H9 (cell line): ENCODE results near the gene CTDSP2. TPM values are rescaled to one million over a fixed set of nuclear protein-coding genes. Genes with fewer than 3 reads are reported as not detected.

Source experiments
- DNase-seq: peaks from one replicate; pipeline ENCODE4 v3.0.0-alpha.2; 2017
- H2AFZ ChIP-seq: one replicate; pipeline ENCODE4 v1.6.1; 2013; ENCODE audit warnings: mild to moderate bottlenecking, low read length, control low read depth, moderate library complexity
- H2AK5ac ChIP-seq: 2 replicates; pipeline ENCODE4 v1.6.1; 2013; ENCODE audit warnings: low read length, control low read depth, mixed read lengths; ENCODE audit not compliant: insufficient read length
- H2BK120ac ChIP-seq: one replicate; pipeline ENCODE4 v1.6.1; 2013; ENCODE audit warnings: low read depth, mild to moderate bottlenecking, low read length, control low read depth, inconsistent platforms; ENCODE audit not compliant: poor library complexity, severe bottlenecking
- H2BK12ac ChIP-seq: 2 replicates; pipeline ENCODE4 v1.6.1; 2013; ENCODE audit warnings: low read length, control low read depth, mixed read lengths, low read depth; ENCODE audit not compliant: insufficient read length
- H2BK15ac ChIP-seq: 2 replicates; pipeline ENCODE4 v1.6.1; 2013; ENCODE audit warnings: low read depth, low read length, control low read depth
- H2BK20ac ChIP-seq: one replicate; pipeline ENCODE4 v1.6.1; 2013; ENCODE audit warnings: low read depth, mild to moderate bottlenecking, low read length, control low read depth, inconsistent platforms; ENCODE audit not compliant: poor library complexity, severe bottlenecking
- H2BK5ac ChIP-seq: 2 replicates; pipeline ENCODE4 v1.6.1; 2013; ENCODE audit warnings: low read length, control low read depth, mixed read lengths; ENCODE audit not compliant: insufficient read length
- H3K14ac ChIP-seq: 2 replicates; pipeline ENCODE4 v1.6.1; 2013; ENCODE audit warnings: low read length, control low read depth; ENCODE audit not compliant: insufficient read depth
- H3K18ac ChIP-seq: 2 replicates; pipeline ENCODE4 v1.6.1; 2013; ENCODE audit warnings: low read depth, mild to moderate bottlenecking, mixed read lengths, low read length, control low read depth; ENCODE audit not compliant: insufficient read length
- H3K23ac ChIP-seq: 2 replicates; pipeline ENCODE4 v1.6.1; 2013; ENCODE audit warnings: low read length, control low read depth, mixed read lengths, low read depth; ENCODE audit not compliant: insufficient read length
- H3K23me2 ChIP-seq: 2 replicates; pipeline ENCODE4 v1.6.1; 2013; ENCODE audit warnings: low read depth, mild to moderate bottlenecking, mixed read lengths, low read length, control low read depth; ENCODE audit not compliant: insufficient read length, poor library complexity, severe bottlenecking
- H3K27ac ChIP-seq: 2 replicates; pipeline ENCODE4 v1.5.1; 2013; ENCODE audit warnings: low read length, control low read depth, mixed read lengths, low read depth; ENCODE audit not compliant: insufficient read length
- H3K27me3 ChIP-seq: 2 replicates; pipeline ENCODE4 v1.6.1; 2013; ENCODE audit warnings: low read length, control low read depth, inconsistent platforms; ENCODE audit not compliant: insufficient read depth
- H3K4ac ChIP-seq: 2 replicates; pipeline ENCODE4 v1.6.1; 2013; ENCODE audit warnings: low read depth, mild to moderate bottlenecking, control low read depth, inconsistent platforms, low read length, moderate library complexity
- H3K4me1 ChIP-seq: 2 replicates; pipeline ENCODE4 v1.6.1; 2013; ENCODE audit warnings: low read length, control low read depth, inconsistent platforms; ENCODE audit not compliant: insufficient read depth
- H3K4me2 ChIP-seq: 2 replicates; pipeline ENCODE4 v1.6.1; 2013; ENCODE audit warnings: low read length, control low read depth, mixed read lengths; ENCODE audit not compliant: insufficient read length, insufficient read depth
- H3K56ac ChIP-seq: 2 replicates; pipeline ENCODE4 v1.6.1; 2013; ENCODE audit warnings: low read depth, mild to moderate bottlenecking, mixed read lengths, low read length, control low read depth; ENCODE audit not compliant: insufficient read length
- H3K79me1 ChIP-seq: 2 replicates; pipeline ENCODE4 v1.6.1; 2013; ENCODE audit warnings: low read depth, mild to moderate bottlenecking, moderate library complexity, low read length, control low read depth, inconsistent platforms; ENCODE audit not compliant: insufficient read depth, poor library complexity, severe bottlenecking
- H3K79me2 ChIP-seq: 2 replicates; pipeline ENCODE4 v1.6.1; 2013; ENCODE audit warnings: low read length, control low read depth, inconsistent platforms; ENCODE audit not compliant: insufficient read depth
- H3K9ac ChIP-seq: 2 replicates; pipeline ENCODE4 v1.6.1; 2013; ENCODE audit warnings: low read length, control low read depth, mixed read lengths; ENCODE audit not compliant: insufficient read length; ENCODE audit errors: extremely low read depth
- H3K9me3 ChIP-seq: one replicate; pipeline ENCODE4 v1.6.1; 2013; ENCODE audit warnings: low read depth, low read length, inconsistent platforms; ENCODE audit not compliant: control insufficient read depth
- H3T11ph ChIP-seq: one replicate; pipeline ENCODE4 v1.6.1; 2013; ENCODE audit warnings: mild to moderate bottlenecking, low read length, control low read depth, inconsistent platforms
- H4K20me1 ChIP-seq: one replicate; pipeline ENCODE4 v1.6.1; 2013; ENCODE audit not compliant: control insufficient read depth, insufficient read length, insufficient read depth
- H4K5ac ChIP-seq: 2 replicates; pipeline ENCODE4 v1.6.1; 2013; ENCODE audit warnings: low read depth, mild to moderate bottlenecking, mixed read lengths, low read length, control low read depth; ENCODE audit not compliant: insufficient read length
- H4K8ac ChIP-seq: replicated peaks from 2 replicates; pipeline ENCODE4 v1.6.1; 2013; ENCODE audit warnings: low read length, control low read depth, mixed read lengths, low read depth; ENCODE audit not compliant: insufficient read length
- H4K91ac ChIP-seq: 2 replicates; pipeline ENCODE4 v1.6.1; 2013; ENCODE audit warnings: low read depth, mild to moderate bottlenecking, moderate library complexity, mixed read lengths, low read length, control low read depth; ENCODE audit not compliant: insufficient read length
- H3K27ac Mint-ChIP-seq, 3 experiments: 2 replicates in 2 of 3; 3 replicates in 1 of 3; pipeline ENCODE4 v1.8.0; 2020 to 2021; ENCODE audit warnings: mixed read lengths in 3 of 3, mild to moderate bottlenecking in 1 of 3, moderate library complexity in 1 of 3
- H3K27me3 Mint-ChIP-seq: 2 replicates; pipeline ENCODE4 v1.8.0; 2021; ENCODE audit warnings: low read depth, mild to moderate bottlenecking, moderate library complexity, mixed read lengths
- H3K36me3 Mint-ChIP-seq, 3 experiments: 2 replicates in 2 of 3; 3 replicates in 1 of 3; pipeline ENCODE4 v1.8.0; 2020 to 2021; ENCODE audit warnings: low read depth in 3 of 3, mixed read lengths in 3 of 3; ENCODE audit not compliant: insufficient read depth in 1 of 3
- H3K4me1 Mint-ChIP-seq, 2 experiments: 2 replicates each; pipeline ENCODE4 v1.8.0; 2020; ENCODE audit warnings: mixed read lengths in 2 of 2
- H3K4me3 Mint-ChIP-seq, 2 experiments: 2 replicates in 1 of 2; 3 replicates in 1 of 2; pipeline ENCODE4 v1.8.0; 2020 to 2021; ENCODE audit warnings: mild to moderate bottlenecking in 2 of 2, mixed read lengths in 2 of 2, moderate library complexity in 1 of 2
- H3K9me3 Mint-ChIP-seq, 2 experiments: 2 replicates in 1 of 2; 3 replicates in 1 of 2; pipeline ENCODE4 v1.8.0; 2020; ENCODE audit warnings: mild to moderate bottlenecking in 2 of 2, mixed read lengths in 2 of 2, moderate library complexity in 1 of 2
- WGBS: extraction: QIAGEN DNeasy Blood & Tissue Kit; methylation state at CpG from one replicate; pipeline ENCODE4 v1.1.7; 2013; ENCODE audit warnings: missing lambda C conversion rate, low lambda C conversion rate, mixed read lengths; ENCODE audit not compliant: insufficient read length; ENCODE audit errors: extremely low coverage; 5-methylcytosine and 5-hydroxymethylcytosine counted together
- total RNA-seq: library from RNA; stranded (reverse); gene quantifications from 2 replicates; pipeline ENCODE4 v1.2.1, GENCODE V29; 2021
- TF ChIP-seq, protein P1 (sequence below): fragments of 200-600 bp; sonication (generic); conservative IDR thresholded peaks from 3 replicates; pipeline ENCODE4 v1.8.0; 2021; ENCODE audit warnings: antibody characterized with exemption, mild to moderate bottlenecking

CTDSP2 gene
- total RNA-seq, 1 experiment from 2014 or later, result 103 TPM

DNA sequence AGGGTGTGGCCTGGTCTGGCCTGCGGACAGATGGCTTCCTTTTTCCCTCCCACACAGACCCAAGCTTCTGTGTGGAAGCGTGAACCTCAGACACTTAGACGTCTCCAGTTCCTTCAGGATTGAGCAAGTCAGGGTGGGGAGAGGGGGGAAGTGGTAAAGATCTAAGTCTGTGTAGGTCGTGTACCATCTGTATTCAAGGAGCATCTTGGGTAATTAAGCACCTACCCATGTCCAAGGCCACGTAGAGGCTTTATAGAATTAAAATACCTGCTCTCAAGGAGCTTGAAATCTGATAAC lies 29.7 kb downstream of the CTDSP2 start:
- Mint-ChIP-seq H3K27me3 (no peaks in the 10 kb centered on the region), H3K9me3 (no peaks in the 10 kb centered on the region), H3K4me1 (peaks cover 6 to 10% of the 10 kb centered on the region in 2 experiments), H3K4me3 (no peak overlapping the region), H3K27ac (no peak overlapping the region), H3K36me3 (peaks cover 0 to 16% (median 11%) of the 10 kb centered on the region in 3 experiments; a peak in 6 of 7 replicates)
- no peak overlapping the region for H3K23ac ChIP-seq
- H3K79me2 ChIP-seq, result no peaks in the 10 kb centered on the region
- H3K4me2 ChIP-seq, result no peak overlapping the region
- H4K5ac ChIP-seq, result no peak overlapping the region
- no peak overlapping the region for H2AFZ ChIP-seq
- H4K20me1 ChIP-seq, result no peaks in the 10 kb centered on the region
- H3T11ph ChIP-seq, result no peak overlapping the region
- H3K79me1 ChIP-seq, result no peaks in the 10 kb centered on the region
- H4K91ac ChIP-seq, result no peak overlapping the region
- no peak overlapping the region for H3K4ac ChIP-seq
- H2BK20ac ChIP-seq, result no peak overlapping the region
- no peak overlapping the region for H3K14ac ChIP-seq
- no peak overlapping the region for H2BK15ac ChIP-seq
- DNase-seq, result no peak
- no peaks in the 10 kb centered on the region for H3K9me3 ChIP-seq
- no peak overlapping the region for H2BK120ac ChIP-seq
- no peak overlapping the region for H3K56ac ChIP-seq
- H3K23me2 ChIP-seq, result no peaks in the 10 kb centered on the region
- no peak overlapping the region for H3K27ac ChIP-seq
- H4K8ac ChIP-seq, result no peak overlapping the region
- no peak overlapping the region for H3K18ac ChIP-seq
- H3K27me3 ChIP-seq, result no peaks in the 10 kb centered on the region
- H3K9ac ChIP-seq, result no peak overlapping the region
- no peak overlapping the region for H2AK5ac ChIP-seq
- H3K4me1 ChIP-seq, result no peaks in the 10 kb centered on the region
- H2BK12ac ChIP-seq, result no peak overlapping the region
- TF ChIP-seq, protein P1, sequence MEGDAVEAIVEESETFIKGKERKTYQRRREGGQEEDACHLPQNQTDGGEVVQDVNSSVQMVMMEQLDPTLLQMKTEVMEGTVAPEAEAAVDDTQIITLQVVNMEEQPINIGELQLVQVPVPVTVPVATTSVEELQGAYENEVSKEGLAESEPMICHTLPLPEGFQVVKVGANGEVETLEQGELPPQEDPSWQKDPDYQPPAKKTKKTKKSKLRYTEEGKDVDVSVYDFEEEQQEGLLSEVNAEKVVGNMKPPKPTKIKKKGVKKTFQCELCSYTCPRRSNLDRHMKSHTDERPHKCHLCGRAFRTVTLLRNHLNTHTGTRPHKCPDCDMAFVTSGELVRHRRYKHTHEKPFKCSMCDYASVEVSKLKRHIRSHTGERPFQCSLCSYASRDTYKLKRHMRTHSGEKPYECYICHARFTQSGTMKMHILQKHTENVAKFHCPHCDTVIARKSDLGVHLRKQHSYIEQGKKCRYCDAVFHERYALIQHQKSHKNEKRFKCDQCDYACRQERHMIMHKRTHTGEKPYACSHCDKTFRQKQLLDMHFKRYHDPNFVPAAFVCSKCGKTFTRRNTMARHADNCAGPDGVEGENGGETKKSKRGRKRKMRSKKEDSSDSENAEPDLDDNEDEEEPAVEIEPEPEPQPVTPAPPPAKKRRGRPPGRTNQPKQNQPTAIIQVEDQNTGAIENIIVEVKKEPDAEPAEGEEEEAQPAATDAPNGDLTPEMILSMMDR, result no peak
- no CpG with 5 or more reads among the region's 5 CpGs for WGBS
- no peak overlapping the region for H2BK5ac ChIP-seq
